ENCODE measurements around the gene CACNA1B. TPM values are rescaled to one million over a fixed set of nuclear protein-coding genes. Genes with fewer than 3 reads are reported as not detected.

CACNA1B gene
- total and polyA plus RNA-seq, 2 donors (not counting 1 experiment from before 2014, with no cell fraction given), result 0.01 to 0.17 TPM

GRCh38 chr9:138062196-138062595 lies 184.6 kb downstream of the CACNA1B start:
- Histone ChIP-seq H3K9ac (ENCODE audit: insufficient read depth, low read length) (no peak overlapping the region), H3K4me2 (ENCODE audit: extremely low read depth, insufficient read depth, low read length) (no peak overlapping the region), H3K4me3 (replicated peaks in 1 of 4; ENCODE audit: control extremely low read depth in 1 of 4, insufficient read depth in 1 of 4, low read depth in 3 of 4, low read length in 4 of 4) (no peak overlapping the region), H3K4me1 (ENCODE audit: control insufficient read depth, extremely low read depth, insufficient read depth, low read length) (no peaks in the 10 kb centered on the region), H3K27me3 (ENCODE audit: control insufficient read depth, insufficient read depth, low read length) (no peaks in the 10 kb centered on the region), H3K27ac (ENCODE audit: insufficient read depth, low read length) (no peak overlapping the region), H4K20me1 (ENCODE audit: control insufficient read depth, extremely low read depth, insufficient read depth, low read length) (no peaks in the 10 kb centered on the region), H3K36me3 (ENCODE audit: control insufficient read depth, insufficient read depth, low read length) (no peaks in the 10 kb centered on the region), H3K9me3 (ENCODE audit: control insufficient read depth, insufficient read depth, low read depth, low read length) (no peaks in the 10 kb centered on the region), H2AFZ (ENCODE audit: low read length) (no peak overlapping the region), H3K79me2 (ENCODE audit: control insufficient read depth, insufficient read depth, low read length) (no peaks in the 10 kb centered on the region)
- no peak for TF ChIP-seq EZH2 (IDR thresholded peaks at IDR 0.05; ENCODE audit: low read length, missing control alignments)
- TF ChIP-seq CTCF (conservative IDR thresholded peaks at IDR 0.05 in 1 of 2, IDR thresholded peaks at IDR 0.05 in 1 of 2; ENCODE audit: low read depth in 1 of 2, low read length in 2 of 2), result no peak
- DNase-seq (ENCODE audit: low read depth in 2 of 2), result no peak

DNA sequence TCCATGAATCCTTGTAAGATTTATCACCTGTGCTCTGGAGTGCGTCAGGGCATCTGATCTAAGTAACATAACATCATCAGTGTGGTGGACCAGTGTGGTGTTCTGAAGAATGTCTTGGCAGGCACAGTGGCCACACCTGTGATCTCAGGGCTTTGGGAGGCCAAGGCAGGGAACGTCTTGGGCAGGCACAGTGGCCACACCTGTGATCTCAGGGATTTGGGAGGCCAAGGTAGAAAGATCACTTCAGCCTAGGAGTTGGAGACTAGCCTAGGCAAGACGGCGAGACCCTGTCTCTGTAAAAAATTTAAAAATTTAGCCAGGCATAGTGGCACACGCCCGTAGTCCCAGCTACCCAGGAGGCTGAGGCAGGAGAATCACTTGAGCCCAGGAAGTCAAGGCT lies 185.5 kb downstream of the CACNA1B start:
- no peak overlapping the region for H2AFZ ChIP-seq (ENCODE audit: low read length)
- no peaks in the 10 kb centered on the region for H3K79me2 ChIP-seq (ENCODE audit: control insufficient read depth, insufficient read depth, low read length)
- H3K4me3 ChIP-seq (replicated peaks in 1 of 4; ENCODE audit: control extremely low read depth in 1 of 4, insufficient read depth in 1 of 4, low read depth in 3 of 4, low read length in 4 of 4), result no peak overlapping the region
- no peak overlapping the region for H3K4me2 ChIP-seq (ENCODE audit: extremely low read depth, insufficient read depth, low read length)
- TF ChIP-seq EZH2 (IDR thresholded peaks at IDR 0.05; ENCODE audit: low read length, missing control alignments) (no peak), CTCF (conservative IDR thresholded peaks at IDR 0.05 in 1 of 2, IDR thresholded peaks at IDR 0.05 in 1 of 2; ENCODE audit: low read depth in 1 of 2, low read length in 2 of 2) (no peak)
- no peak overlapping the region for H3K27ac ChIP-seq (ENCODE audit: insufficient read depth, low read length)
- no peaks in the 10 kb centered on the region for H3K4me1 ChIP-seq (ENCODE audit: control insufficient read depth, extremely low read depth, insufficient read depth, low read length)
- H3K36me3 ChIP-seq (ENCODE audit: control insufficient read depth, insufficient read depth, low read length), result no peaks in the 10 kb centered on the region
- no peaks in the 10 kb centered on the region for H4K20me1 ChIP-seq (ENCODE audit: control insufficient read depth, extremely low read depth, insufficient read depth, low read length)
- no peak for DNase-seq (ENCODE audit: low read depth in 2 of 2)
- no peaks in the 10 kb centered on the region for H3K27me3 ChIP-seq (ENCODE audit: control insufficient read depth, insufficient read depth, low read length)
- H3K9ac ChIP-seq (ENCODE audit: insufficient read depth, low read length), result no peak overlapping the region
- no peaks in the 10 kb centered on the region for H3K9me3 ChIP-seq (ENCODE audit: control insufficient read depth, insufficient read depth, low read depth, low read length)

DNA sequence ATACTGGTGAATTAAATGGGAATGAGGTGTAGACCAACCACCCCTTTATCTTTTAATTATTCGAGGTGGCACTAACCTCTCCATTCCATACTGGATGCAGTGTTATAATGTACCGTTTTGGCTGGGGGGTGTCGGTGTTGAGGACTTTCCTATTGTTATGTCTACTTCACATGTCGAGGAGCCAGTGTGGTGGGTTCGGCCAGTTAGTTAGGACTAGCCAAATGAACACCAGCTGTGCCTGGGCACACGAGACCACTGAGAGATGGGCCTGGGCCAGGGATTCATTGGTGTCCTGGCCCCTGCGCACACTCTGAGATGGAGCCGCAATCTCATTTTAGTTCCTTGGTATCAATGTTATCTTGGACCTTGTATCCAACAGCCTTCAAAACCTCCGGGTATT lies 186.2 kb downstream of the CACNA1B start:
- Histone ChIP-seq H3K27ac (ENCODE audit: insufficient read depth, low read length) (no peak overlapping the region), H3K4me1 (ENCODE audit: control insufficient read depth, extremely low read depth, insufficient read depth, low read length) (no peaks in the 10 kb centered on the region), H3K4me3 (replicated peaks in 1 of 4; ENCODE audit: control extremely low read depth in 1 of 4, insufficient read depth in 1 of 4, low read depth in 3 of 4, low read length in 4 of 4) (no peak overlapping the region), H4K20me1 (ENCODE audit: control insufficient read depth, extremely low read depth, insufficient read depth, low read length) (no peaks in the 10 kb centered on the region), H3K36me3 (ENCODE audit: control insufficient read depth, insufficient read depth, low read length) (no peaks in the 10 kb centered on the region), H3K4me2 (ENCODE audit: extremely low read depth, insufficient read depth, low read length) (no peak overlapping the region), H3K9ac (ENCODE audit: insufficient read depth, low read length) (no peak overlapping the region), H3K27me3 (ENCODE audit: control insufficient read depth, insufficient read depth, low read length) (no peaks in the 10 kb centered on the region), H3K79me2 (ENCODE audit: control insufficient read depth, insufficient read depth, low read length) (no peaks in the 10 kb centered on the region), H2AFZ (ENCODE audit: low read length) (no peak overlapping the region), H3K9me3 (ENCODE audit: control insufficient read depth, insufficient read depth, low read depth, low read length) (no peaks in the 10 kb centered on the region)
- TF ChIP-seq CTCF (conservative IDR thresholded peaks at IDR 0.05 in 1 of 2, IDR thresholded peaks at IDR 0.05 in 1 of 2; ENCODE audit: low read depth in 1 of 2, low read length in 2 of 2), result no peak
- TF ChIP-seq EZH2 (IDR thresholded peaks at IDR 0.05; ENCODE audit: low read length, missing control alignments), result no peak
- no peak for DNase-seq (ENCODE audit: low read depth in 2 of 2)

Data from fibroblast of lung (primary cell).